SK-N-SH (cell line): ENCODE data around the gene USP47. TPM values are rescaled to one million over a fixed set of nuclear protein-coding genes. Genes with fewer than 3 reads are reported as not detected.
A peak's percentile ranks its signal among the peaks of the same experiment; 100 is the strongest.

Source experiments
- CTCF ChIA-PET: fragments of 300-600, 350-600 bp; formaldehyde crosslinking; extraction: SDS; loops from one replicate; lab custom pipeline; 2021; lab: Yijun Ruan, JAX
- POLR2A ChIA-PET: fragments of 350-600 bp; sonication (Branson Sonifier 250); formaldehyde crosslinking; extraction: SDS; loops from one replicate; lab custom pipeline; 2020; ENCODE audit warnings: antibody characterized with exemption, inconsistent platforms; lab: Yijun Ruan, JAX
- DNase-seq: peaks from one replicate; pipeline ENCODE4 v3.0.0; 2012
- H2AFZ ChIP-seq: fragments of 200-600 bp; sonication (generic); 2 replicates; pipeline ENCODE4 v1.8.1; 2016; ENCODE audit warnings: antibody characterized with exemption, mild to moderate bottlenecking, low read depth
- H3F3A ChIP-seq: fragments of 200-600 bp; sonication (generic); replicated peaks from 2 replicates; pipeline ENCODE3; 2016; ENCODE audit warnings: antibody characterized with exemption, mild to moderate bottlenecking; ENCODE audit not compliant: insufficient read depth
- H3K27ac ChIP-seq, 2 experiments: fragments of 200-500 bp in 1 of 2; fragments of 200-600 bp in 1 of 2; sonication (Bioruptor generic) in 1 of 2; sonication (generic), shearing (Covaris generic) in 1 of 2; 2 replicates each; pipeline versions ENCODE4 v1.5.1 to v1.6.1; 2014 to 2016; ENCODE audit warnings: low read depth in 2 of 2, inconsistent platforms in 1 of 2, low read length in 1 of 2, mild to moderate bottlenecking in 1 of 2, mixed read lengths in 1 of 2
- H3K27me3 ChIP-seq: fragments of 200-600 bp; sonication (generic), shearing (Covaris generic); 2 replicates; pipeline ENCODE4 v1.6.1; 2016; ENCODE audit warnings: mixed run types; ENCODE audit not compliant: insufficient read depth
- H3K36me3 ChIP-seq, 2 experiments: fragments of 200-500 bp in 1 of 2; fragments of 200-600 bp in 1 of 2; sonication (Bioruptor generic) in 1 of 2; sonication (generic) in 1 of 2; replicated peaks in 1 of 2; 2 replicates each; pipeline versions ENCODE3 to v1.5.1; 2014 to 2016; ENCODE audit warnings: low read length in 1 of 2, mild to moderate bottlenecking in 1 of 2; ENCODE audit not compliant: insufficient read depth in 2 of 2, control insufficient read depth in 1 of 2
- H3K4me1 ChIP-seq, 2 experiments: fragments of 200-500 bp in 1 of 2; fragments of 200-600 bp in 1 of 2; sonication (Bioruptor generic) in 1 of 2; sonication (generic), shearing (Covaris generic) in 1 of 2; 2 replicates each; pipeline versions ENCODE4 v1.5.1 to v1.6.1; 2014 to 2016; ENCODE audit warnings: low read depth in 1 of 2, low read length in 1 of 2, mixed run types in 1 of 2; ENCODE audit not compliant: insufficient read depth in 2 of 2, control insufficient read depth in 1 of 2
- H3K4me2 ChIP-seq: fragments of 200-600 bp; sonication (generic), shearing (Covaris generic); 2 replicates; pipeline ENCODE4 v1.6.1; 2017; ENCODE audit warnings: mixed run types
- H3K4me3 ChIP-seq, 2 experiments: fragments of 200-500 bp in 1 of 2; fragments of 200-600 bp in 1 of 2; sonication (Bioruptor generic) in 1 of 2; sonication (generic), shearing (Covaris generic) in 1 of 2; 2 replicates each; pipeline versions ENCODE4 v1.5.1 to v1.8.1; 2014 to 2016; ENCODE audit warnings: low read depth in 2 of 2, inconsistent platforms in 1 of 2, low read length in 1 of 2, mild to moderate bottlenecking in 1 of 2, mixed read lengths in 1 of 2, moderate library complexity in 1 of 2
- H3K79me2 ChIP-seq: fragments of 200-600 bp; sonication (generic); 2 replicates; pipeline ENCODE4 v1.8.1; 2017; ENCODE audit warnings: mild to moderate bottlenecking; ENCODE audit not compliant: insufficient read depth
- H3K9ac ChIP-seq: fragments of 200-600 bp; sonication (generic); 2 replicates; pipeline ENCODE4 v1.6.1; 2017; ENCODE audit warnings: mixed run types
- H3K9me2 ChIP-seq: fragments of 200-600 bp; sonication (generic); 2 replicates; pipeline ENCODE4 v1.6.1; 2017; ENCODE audit warnings: mixed run types
- H3K9me3 ChIP-seq: fragments of 200-600 bp; sonication (generic); 2 replicates; pipeline ENCODE4 v1.6.1; 2017; ENCODE audit warnings: mixed run types, mild to moderate bottlenecking, moderate library complexity
- H4K20me1 ChIP-seq: fragments of 200-600 bp; sonication (generic); 2 replicates; pipeline ENCODE4 v1.6.1; 2017; ENCODE audit warnings: mild to moderate bottlenecking, mixed run types; ENCODE audit not compliant: insufficient read depth
- CTCF ChIP-seq: fragments of 200-600 bp; sonication (generic); IDR thresholded peaks from 2 replicates; pipeline ENCODE4 v1.6.1; 2017; ENCODE audit warnings: antibody characterized with exemption, mild to moderate bottlenecking, moderate library complexity
- EP300 ChIP-seq, 2 experiments: IDR thresholded peaks; 2 replicates each; pipeline versions ENCODE4 v1.4.0 to v1.6.1; 2012; ENCODE audit warnings: borderline replicate concordance in 1 of 2, low read depth in 1 of 2, low read length in 1 of 2
- FOSL2 ChIP-seq: IDR thresholded peaks from 2 replicates; pipeline ENCODE4 v1.4.0; 2012; ENCODE audit warnings: low read depth, mild to moderate bottlenecking, moderate library complexity, borderline replicate concordance
- FOXM1 ChIP-seq: IDR thresholded peaks from 2 replicates; pipeline ENCODE4 v1.4.0; 2012; ENCODE audit warnings: low read depth, mild to moderate bottlenecking
- IRF3 ChIP-seq: fragments of 150-350 bp; IDR thresholded peaks from 2 replicates; pipeline ENCODE4 v1.6.1; 2016; ENCODE audit warnings: mild to moderate bottlenecking, low read depth, low read length
- JUND ChIP-seq: IDR thresholded peaks from 2 replicates; pipeline ENCODE4 v1.4.0; 2012
- MEF2A ChIP-seq: IDR thresholded peaks from 2 replicates; pipeline ENCODE4 v1.4.0; 2012; ENCODE audit warnings: low read depth, borderline replicate concordance
- NFIC ChIP-seq: IDR thresholded peaks from 2 replicates; pipeline ENCODE4 v1.4.0; 2012; ENCODE audit warnings: borderline replicate concordance
- POLR2AphosphoS5 ChIP-seq: IDR thresholded peaks from 2 replicates; pipeline ENCODE4 v1.6.1; 2012; ENCODE audit warnings: low read depth, low read length
- REST ChIP-seq: IDR thresholded peaks from 2 replicates; pipeline ENCODE4 v1.6.1; 2012; ENCODE audit warnings: mild to moderate bottlenecking, low read depth, low read length, moderate library complexity
- RXRA ChIP-seq: IDR thresholded peaks from 2 replicates; pipeline ENCODE4 v1.4.0; 2012; ENCODE audit warnings: low read depth, mild to moderate bottlenecking, borderline replicate concordance
- SMC3 ChIP-seq: IDR thresholded peaks from 2 replicates; pipeline ENCODE4 v1.6.1; 2012; ENCODE audit warnings: low read depth, low read length, improper control_type of control experiment
- TCF12 ChIP-seq: IDR thresholded peaks from 2 replicates; pipeline ENCODE4 v1.4.0; 2012
- YY1 ChIP-seq: IDR thresholded peaks from 2 replicates; pipeline ENCODE4 v1.4.0; 2012; ENCODE audit warnings: low read depth, mild to moderate bottlenecking
- WGBS: methylation state at CpG from one replicate; pipeline ENCODE4 v1.1.6; 2017; ENCODE audit warnings: low lambda C conversion rate; 5-methylcytosine and 5-hydroxymethylcytosine counted together
- polyA plus RNA-seq, 3 experiments: library from polyadenylated mRNA; depleted of rRNA; stranded (reverse); fragments of >200 nt; gene quantifications; 2 replicates each; pipeline ENCODE4 v1.2.3, GENCODE V29; 2012
- TF ChIP-seq, protein P1 (sequence below): IDR thresholded peaks from 2 replicates; pipeline ENCODE4 v1.4.0; 2012; ENCODE audit warnings: low read depth, borderline replicate concordance
- TF ChIP-seq, protein P2 (sequence below): fragments of 150-350 bp; IDR thresholded peaks from 2 replicates; pipeline ENCODE4 v1.6.1; 2017; ENCODE audit warnings: antibody characterized with exemption, low read length, low read depth, borderline replicate concordance

The USP47 gene
- polyA plus RNA-seq, 1 of the 3 experiments (the other 2 are of a cell fraction), result 10.3 TPM

- 91% methylated on average over 5 of the region's 5 CpGs for WGBS
- POLR2A ChIA-PET, result no interaction called here
- Histone ChIP-seq H3K27me3 (no peaks in the 10 kb centered on the region), H4K20me1 (no peaks in the 10 kb centered on the region), H3K4me2 (no peak overlapping the region), H3K36me3 (peaks cover 37 to 49% of the 10 kb centered on the region in 2 experiments), H3K9ac (peak overlapping the region; percentile 38; the same call in 1 of the 2 replicates), H3K79me2 (peaks cover 74% of the 10 kb centered on the region), H3F3A (peaks cover 97% of the 10 kb centered on the region), H3K4me1 (peaks cover 53 to 74% of the 10 kb centered on the region in 2 experiments), H3K4me3 (no peak overlapping the region), H3K9me3 (no peaks in the 10 kb centered on the region), H2AFZ (no peak overlapping the region), H3K9me2 (no peaks in the 10 kb centered on the region), H3K27ac (peak overlapping the region; percentile 43 to 99; a peak in 3 of 4 replicates)
- no peak for DNase-seq
- TF ChIP-seq CTCF, result no peak
- TF ChIP-seq, protein P1, sequence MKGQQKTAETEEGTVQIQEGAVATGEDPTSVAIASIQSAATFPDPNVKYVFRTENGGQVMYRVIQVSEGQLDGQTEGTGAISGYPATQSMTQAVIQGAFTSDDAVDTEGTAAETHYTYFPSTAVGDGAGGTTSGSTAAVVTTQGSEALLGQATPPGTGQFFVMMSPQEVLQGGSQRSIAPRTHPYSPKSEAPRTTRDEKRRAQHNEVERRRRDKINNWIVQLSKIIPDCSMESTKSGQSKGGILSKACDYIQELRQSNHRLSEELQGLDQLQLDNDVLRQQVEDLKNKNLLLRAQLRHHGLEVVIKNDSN, result no peak
- TF ChIP-seq YY1, result no peak
- TF ChIP-seq, protein P2, sequence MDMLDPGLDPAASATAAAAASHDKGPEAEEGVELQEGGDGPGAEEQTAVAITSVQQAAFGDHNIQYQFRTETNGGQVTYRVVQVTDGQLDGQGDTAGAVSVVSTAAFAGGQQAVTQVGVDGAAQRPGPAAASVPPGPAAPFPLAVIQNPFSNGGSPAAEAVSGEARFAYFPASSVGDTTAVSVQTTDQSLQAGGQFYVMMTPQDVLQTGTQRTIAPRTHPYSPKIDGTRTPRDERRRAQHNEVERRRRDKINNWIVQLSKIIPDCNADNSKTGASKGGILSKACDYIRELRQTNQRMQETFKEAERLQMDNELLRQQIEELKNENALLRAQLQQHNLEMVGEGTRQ, result no peak
- CTCF ChIA-PET, result no interaction called here
Measured at GRCh38 chr11:11984563-11984962, 142.8 kb downstream of the USP47 start.

DNA sequence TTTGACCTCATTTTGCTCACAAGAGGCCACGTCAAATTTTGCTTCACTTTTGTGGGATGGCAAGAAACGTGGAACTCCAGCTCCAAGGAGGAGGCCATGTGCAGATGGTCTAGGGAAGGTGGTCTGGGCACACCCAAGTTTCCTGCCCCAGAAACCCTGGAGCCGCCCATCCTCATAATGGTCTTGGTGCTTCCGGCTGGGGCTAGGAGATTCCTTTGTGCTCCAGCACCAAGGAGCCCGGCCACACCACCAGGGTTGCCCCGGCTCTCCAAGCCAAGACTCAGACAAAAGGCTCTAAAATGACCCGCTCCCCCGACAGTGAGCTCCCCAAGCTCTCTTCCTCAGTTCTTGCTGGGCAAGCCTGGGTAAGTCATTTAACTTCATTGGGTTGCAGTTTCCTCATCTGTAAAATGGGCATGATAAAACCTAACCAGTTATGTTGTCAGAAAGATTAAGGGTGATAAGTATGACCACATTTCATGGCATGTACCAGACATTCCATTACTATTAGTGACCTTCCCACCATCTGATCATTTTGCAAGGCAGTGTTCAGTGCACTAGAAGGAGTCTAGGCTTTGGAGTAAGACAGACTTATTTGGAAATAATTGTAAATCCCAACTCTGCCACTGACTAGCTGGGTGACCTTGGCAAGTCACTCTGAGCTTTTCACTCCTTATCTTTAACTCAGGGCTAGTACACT, 143.4 kb downstream of the USP47 start:
- peak overlapping the region; percentile 20; the same call in 1 of the 2 replicates for H3K4me2 ChIP-seq
- no peaks in the 10 kb centered on the region for H4K20me1 ChIP-seq
- H3F3A ChIP-seq, result peaks cover 97% of the 10 kb centered on the region
- peaks cover 79% of the 10 kb centered on the region for H3K79me2 ChIP-seq
- no peaks in the 10 kb centered on the region for H3K9me3 ChIP-seq
- no peaks in the 10 kb centered on the region for H3K9me2 ChIP-seq
- peak overlapping the region; percentile 54; the same call in 1 of the 2 replicates for H3K9ac ChIP-seq
- DNase-seq, result no peak
- H3K27me3 ChIP-seq, result no peaks in the 10 kb centered on the region
- ChIA-PET POLR2A (no interaction called here), CTCF (interaction anchor here (1.4 kb wide), 1 partner anchor 18 kb away, joined by 5 read pairs; no protein-coding TSS in a partner anchor)
- peak overlapping the region; percentile 50 to 99 for H3K27ac ChIP-seq
- 95% methylated on average over 8 of the region's 8 CpGs for WGBS
- peaks cover 52 to 68% of the 10 kb centered on the region in 2 experiments for H3K4me1 ChIP-seq
- H3K36me3 ChIP-seq, result peaks cover 43 to 51% of the 10 kb centered on the region in 2 experiments
- no peak overlapping the region for H2AFZ ChIP-seq
- no peak overlapping the region for H3K4me3 ChIP-seq
- TF ChIP-seq SMC3 (no peak), IRF3 (no peak), EP300 (IDR thresholded peaks at IDR 0.05; ENCODE audit: borderline replicate concordance in 1 of 2, low read depth in 1 of 2, low read length in 1 of 2) (0 out of 4 replicates have a peak, but pooled peaks of 1 of the 2 experiments have one; percentile 24), MEF2A (no peak), RXRA (no peak), NFIC (peak; percentile 32; the same call in 1 of the 2 replicates), FOXM1 (no peak), YY1 (no peak), FOSL2 (peak; percentile 69; the same call in 1 of the 2 replicates), POLR2AphosphoS5 (peak; percentile 26; the same call in 1 of the 2 replicates), TCF12 (peak; percentile 69; the same call in 1 of the 2 replicates), REST (no peak), JUND (peak; percentile 53; the same call in 1 of the 2 replicates)
